ENCODE measurements around the gene BACE1.

Gene BACE1

DNA sequence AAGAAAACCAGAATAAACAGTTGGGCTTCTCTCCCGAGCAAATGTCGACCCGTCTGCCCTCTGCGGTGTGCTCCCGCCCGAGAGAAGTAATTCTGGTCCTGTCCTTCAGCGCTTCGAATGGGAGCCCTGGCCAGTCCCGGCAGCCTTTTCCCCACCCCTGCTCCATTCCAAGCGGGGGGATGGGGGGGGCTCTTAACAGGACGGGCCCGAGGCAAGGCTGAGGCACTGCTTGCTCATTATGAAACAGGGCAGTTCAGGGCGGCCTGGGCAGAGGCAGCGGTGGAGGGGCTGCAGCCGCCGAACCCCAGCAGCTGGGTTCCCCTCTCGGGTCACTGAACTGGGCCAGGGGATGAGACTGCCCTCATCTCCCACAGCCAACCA is 15.8 kb downstream of the BACE1 start:
- Histone ChIP-seq H3K36me3 (ENCODE audit: control insufficient read depth, low read length) (no peaks in the 10 kb centered on the region), H3K27ac (ENCODE audit: low read depth, low read length) (no peak overlapping the region), H3K27me3 (ENCODE audit: control insufficient read depth, low read length) (0 out of 2 replicates have a peak, but pooled peaks cover 10% of the 10 kb centered on the region), H3K4me3 (ENCODE audit: low read length) (no peak overlapping the region), H4K20me1 (ENCODE audit: control insufficient read depth, insufficient read depth, low read depth, low read length) (no peaks in the 10 kb centered on the region), H3K4me2 (ENCODE audit: low read length) (no peak overlapping the region), H3F3A (ENCODE audit: control insufficient read depth, insufficient read depth) (no peaks in the 10 kb centered on the region), H3K4me1 (ENCODE audit: control insufficient read depth, low read length) (no peaks in the 10 kb centered on the region), H3K9me2 (replicated peaks; ENCODE audit: control insufficient read depth, low read length) (no peaks in the 10 kb centered on the region), H3K9me3 (ENCODE audit: control insufficient read depth, insufficient read depth, low read length) (no peaks in the 10 kb centered on the region), H3K79me2 (ENCODE audit: control insufficient read depth, low read length) (no peaks in the 10 kb centered on the region)
- TF ChIP-seq, protein P1, sequence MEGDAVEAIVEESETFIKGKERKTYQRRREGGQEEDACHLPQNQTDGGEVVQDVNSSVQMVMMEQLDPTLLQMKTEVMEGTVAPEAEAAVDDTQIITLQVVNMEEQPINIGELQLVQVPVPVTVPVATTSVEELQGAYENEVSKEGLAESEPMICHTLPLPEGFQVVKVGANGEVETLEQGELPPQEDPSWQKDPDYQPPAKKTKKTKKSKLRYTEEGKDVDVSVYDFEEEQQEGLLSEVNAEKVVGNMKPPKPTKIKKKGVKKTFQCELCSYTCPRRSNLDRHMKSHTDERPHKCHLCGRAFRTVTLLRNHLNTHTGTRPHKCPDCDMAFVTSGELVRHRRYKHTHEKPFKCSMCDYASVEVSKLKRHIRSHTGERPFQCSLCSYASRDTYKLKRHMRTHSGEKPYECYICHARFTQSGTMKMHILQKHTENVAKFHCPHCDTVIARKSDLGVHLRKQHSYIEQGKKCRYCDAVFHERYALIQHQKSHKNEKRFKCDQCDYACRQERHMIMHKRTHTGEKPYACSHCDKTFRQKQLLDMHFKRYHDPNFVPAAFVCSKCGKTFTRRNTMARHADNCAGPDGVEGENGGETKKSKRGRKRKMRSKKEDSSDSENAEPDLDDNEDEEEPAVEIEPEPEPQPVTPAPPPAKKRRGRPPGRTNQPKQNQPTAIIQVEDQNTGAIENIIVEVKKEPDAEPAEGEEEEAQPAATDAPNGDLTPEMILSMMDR (IDR thresholded peaks at IDR 0.05; ENCODE audit: low read depth, low read length, poor library complexity, severe bottlenecking), result no peak
- no peak for TF ChIP-seq EZH2phosphoT487 (IDR thresholded peaks at IDR 0.05; ENCODE audit: borderline replicate concordance, low read length)

DNA sequence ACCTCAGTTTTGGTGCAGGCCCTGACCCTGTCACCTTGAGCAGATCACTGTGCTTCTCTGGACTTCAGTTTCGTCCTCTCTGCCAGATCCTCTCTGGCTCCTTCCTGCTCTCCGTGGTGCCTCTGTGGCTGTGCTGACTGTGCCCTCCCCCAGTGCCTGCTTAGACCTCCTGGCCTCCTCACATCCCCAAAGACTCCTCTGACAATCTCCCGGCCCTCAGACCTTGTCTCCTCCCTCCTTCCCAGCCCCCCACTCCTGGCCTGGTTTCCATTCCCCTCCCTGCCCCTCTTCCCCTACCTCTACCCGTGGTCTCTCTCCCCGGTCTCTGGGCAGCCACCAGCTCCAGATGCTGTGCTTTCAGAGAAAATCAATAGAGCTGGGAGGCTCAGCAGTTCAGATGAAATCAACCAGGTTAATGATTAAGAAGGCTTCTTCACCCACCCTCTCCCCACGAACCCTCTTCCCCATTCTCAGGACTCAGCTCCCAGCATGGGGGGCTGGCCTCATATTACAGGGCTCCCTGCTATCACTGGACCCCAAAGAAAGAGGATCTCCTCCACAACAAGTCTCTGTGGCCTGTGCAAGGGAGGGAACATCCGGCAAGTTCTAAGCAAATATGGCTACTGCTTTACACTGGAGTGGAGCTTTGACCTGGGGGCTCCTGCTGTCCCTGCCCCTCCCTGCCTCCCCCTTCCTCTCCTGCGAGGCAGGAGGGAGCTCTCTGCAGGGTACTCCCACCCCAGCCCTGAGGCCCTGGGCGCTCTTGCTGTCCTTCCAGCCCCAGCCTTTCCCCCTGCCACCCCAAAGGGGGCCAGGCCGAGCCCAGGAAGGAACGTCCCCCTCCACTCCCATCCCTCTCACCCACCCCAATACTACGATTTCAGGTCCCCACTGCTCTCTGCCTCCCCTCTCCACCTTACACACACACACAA is 16.4 kb downstream of the BACE1 start:
- Histone ChIP-seq H3K27ac (ENCODE audit: low read depth, low read length) (no peak overlapping the region), H3K27me3 (ENCODE audit: control insufficient read depth, low read length) (0 out of 2 replicates have a peak, but pooled peaks cover 10% of the 10 kb centered on the region), H3K4me1 (ENCODE audit: control insufficient read depth, low read length) (no peaks in the 10 kb centered on the region), H4K20me1 (ENCODE audit: control insufficient read depth, insufficient read depth, low read depth, low read length) (no peaks in the 10 kb centered on the region), H3K9me2 (replicated peaks; ENCODE audit: control insufficient read depth, low read length) (no peaks in the 10 kb centered on the region), H3K4me2 (ENCODE audit: low read length) (no peak overlapping the region), H3K4me3 (ENCODE audit: low read length) (no peak overlapping the region), H3K79me2 (ENCODE audit: control insufficient read depth, low read length) (no peaks in the 10 kb centered on the region), H3K36me3 (ENCODE audit: control insufficient read depth, low read length) (no peaks in the 10 kb centered on the region), H3K9me3 (ENCODE audit: control insufficient read depth, insufficient read depth, low read length) (no peaks in the 10 kb centered on the region), H3F3A (ENCODE audit: control insufficient read depth, insufficient read depth) (no peaks in the 10 kb centered on the region)
- TF ChIP-seq, protein P1 (IDR thresholded peaks at IDR 0.05; ENCODE audit: low read depth, low read length, poor library complexity, severe bottlenecking), result no peak
- TF ChIP-seq EZH2phosphoT487 (IDR thresholded peaks at IDR 0.05; ENCODE audit: borderline replicate concordance, low read length), result no peak

DNA sequence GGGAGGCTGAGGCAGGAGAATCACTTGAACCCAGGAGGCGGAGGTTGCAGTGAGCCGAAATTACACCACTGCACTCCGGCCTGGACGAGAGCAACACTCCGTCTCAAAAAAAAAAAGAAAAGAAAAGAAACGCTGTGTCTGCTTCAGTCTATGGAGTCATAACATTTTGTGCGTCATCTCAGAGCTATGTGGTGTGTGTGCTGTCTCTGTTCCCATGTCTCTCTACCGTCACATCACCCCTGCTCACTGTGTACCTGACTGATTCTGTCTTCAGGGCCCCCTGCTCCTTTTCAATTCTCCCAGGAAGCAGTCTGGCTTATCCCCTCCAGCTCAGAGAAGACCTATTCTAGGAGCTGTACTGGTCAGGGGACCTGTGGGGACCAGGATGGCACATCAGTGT is 17.9 kb downstream of the BACE1 start:
- Histone ChIP-seq H3K9me2 (replicated peaks; ENCODE audit: control insufficient read depth, low read length) (no peaks in the 10 kb centered on the region), H3K4me2 (ENCODE audit: low read length) (no peak overlapping the region), H3K4me3 (ENCODE audit: low read length) (no peak overlapping the region), H3K27me3 (ENCODE audit: control insufficient read depth, low read length) (0 out of 2 replicates have a peak, but pooled peaks cover 6% of the 10 kb centered on the region), H4K20me1 (ENCODE audit: control insufficient read depth, insufficient read depth, low read depth, low read length) (no peaks in the 10 kb centered on the region), H3K4me1 (ENCODE audit: control insufficient read depth, low read length) (no peaks in the 10 kb centered on the region), H3K36me3 (ENCODE audit: control insufficient read depth, low read length) (no peaks in the 10 kb centered on the region), H3K9me3 (ENCODE audit: control insufficient read depth, insufficient read depth, low read length) (no peaks in the 10 kb centered on the region), H3F3A (ENCODE audit: control insufficient read depth, insufficient read depth) (no peaks in the 10 kb centered on the region), H3K27ac (ENCODE audit: low read depth, low read length) (no peak overlapping the region), H3K79me2 (ENCODE audit: control insufficient read depth, low read length) (no peaks in the 10 kb centered on the region)
- TF ChIP-seq, protein P1 (IDR thresholded peaks at IDR 0.05; ENCODE audit: low read depth, low read length, poor library complexity, severe bottlenecking), result no peak
- TF ChIP-seq EZH2phosphoT487 (IDR thresholded peaks at IDR 0.05; ENCODE audit: borderline replicate concordance, low read length), result no peak

Data from DOHH2 (cell line).